ENCODE data around the gene TLCD3A.
"Not testable (repeated sequence)": the region's sequence is repeated elsewhere in the genome, so short reads cannot be mapped to it uniquely, and the experiment has no call there.

The TLCD3A gene

GRCh38 chr17:732067-732901, at the start of gene TLCD3A:
Gene TLCD3A (plus strand): TSS chr17:732596. CDS start chr17:732648, 52 bp downstream.
- peak; percentile 93 for DNase-seq (ENCODE audit: low spot score)

- no peak for DNase-seq (ENCODE audit: low spot score)
Observed at GRCh38 chr17:683040-683439, 49.4 kb upstream of the TLCD3A start.

GRCh38 chr17:683499-684254, 48.7 kb upstream of the TLCD3A start:
- no peak for DNase-seq (ENCODE audit: low spot score)

- no peak for DNase-seq (ENCODE audit: low spot score)
Observed at GRCh38 chr17:685006-685405, 47.4 kb upstream of the TLCD3A start.

GRCh38 chr17:688100-688989, 44.1 kb upstream of the TLCD3A start:
- DNase-seq (ENCODE audit: low spot score): no peak

GRCh38 chr17:689556-690275, 42.7 kb upstream of the TLCD3A start:
- no peak for DNase-seq (ENCODE audit: low spot score)

- no peak for DNase-seq (ENCODE audit: low spot score)
Observed at GRCh38 chr17:690361-690760, 42.0 kb upstream of the TLCD3A start.

- no peak for DNase-seq (ENCODE audit: low spot score)
Observed at GRCh38 chr17:691423-691822, 41.0 kb upstream of the TLCD3A start.

- DNase-seq (ENCODE audit: low spot score): no peak
Observed at GRCh38 chr17:692116-692515, 40.3 kb upstream of the TLCD3A start.

GRCh38 chr17:693791-694638, 38.4 kb upstream of the TLCD3A start:
- peak; percentile 71 for DNase-seq (ENCODE audit: low spot score)

GRCh38 chr17:696369-696768, 36.0 kb upstream of the TLCD3A start:
- DNase-seq (ENCODE audit: low spot score): no peak

- DNase-seq (ENCODE audit: low spot score): no peak
Observed at GRCh38 chr17:697682-698081, 34.7 kb upstream of the TLCD3A start.

GRCh38 chr17:698096-698495, 34.3 kb upstream of the TLCD3A start:
- DNase-seq (ENCODE audit: low spot score): not testable (repeated sequence)

GRCh38 chr17:699345-699744, 33.1 kb upstream of the TLCD3A start:
- no peak for DNase-seq (ENCODE audit: low spot score)

- peak; percentile 44 for DNase-seq (ENCODE audit: low spot score)
Observed at GRCh38 chr17:700504-701094, 31.8 kb upstream of the TLCD3A start.

- no peak for DNase-seq (ENCODE audit: low spot score)
Observed at GRCh38 chr17:703081-703875, 29.1 kb upstream of the TLCD3A start.

- DNase-seq (ENCODE audit: low spot score): no peak
Observed at GRCh38 chr17:704111-704864, 28.1 kb upstream of the TLCD3A start.

- DNase-seq (ENCODE audit: low spot score): no peak
Observed at GRCh38 chr17:705011-705410, 27.4 kb upstream of the TLCD3A start.

- no peak for DNase-seq (ENCODE audit: low spot score)
Observed at GRCh38 chr17:705863-706262, 26.5 kb upstream of the TLCD3A start.
